GM18508 (cell line): ENCODE data around the gene IGFL4.
"Not testable (repeated sequence)": the region's sequence is repeated elsewhere in the genome, so short reads cannot be mapped to it uniquely, and the experiment has no call there.

Experiments used
- ATAC-seq: cut with Tn5 transposase; IDR thresholded peaks from one replicate; pipeline ENCODE4 v1.9.1; 2021; ENCODE audit warnings: moderate number of reproducible peaks; ENCODE audit not compliant: insufficient read depth, unreplicated experiment

IGFL4 gene

DNA sequence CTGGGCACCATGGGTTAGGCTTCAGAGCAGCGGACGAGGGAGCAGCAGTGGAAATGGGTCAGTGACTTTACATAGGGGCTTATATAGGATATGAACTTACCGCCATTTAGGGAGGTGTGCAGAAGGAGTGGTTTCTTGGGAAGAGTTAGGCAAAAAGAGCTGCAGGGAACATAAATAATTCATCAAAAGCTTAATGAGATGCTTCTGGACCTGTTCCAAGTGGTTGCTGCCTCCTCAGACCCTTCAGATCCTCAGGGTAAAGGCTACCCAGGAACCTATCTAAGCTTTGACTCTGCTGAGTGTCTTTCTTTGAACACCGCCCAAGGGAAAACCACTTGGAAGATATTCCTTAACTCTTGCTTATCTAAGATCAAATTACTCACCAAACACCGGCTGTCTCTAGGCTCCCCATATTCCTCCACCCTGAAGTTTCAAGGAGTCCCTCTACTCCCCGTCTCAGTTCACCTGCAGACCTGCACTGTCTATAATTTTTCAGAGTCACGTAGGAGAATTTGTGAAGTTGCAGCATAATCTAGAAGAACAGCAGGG is at the start of gene IGFL4:
Gene IGFL4 (minus strand): TSS at position 51 of the 549 bp plus-strand sequence. CDS start 40 bp downstream, at position 11.
- ATAC-seq = no peak

DNA sequence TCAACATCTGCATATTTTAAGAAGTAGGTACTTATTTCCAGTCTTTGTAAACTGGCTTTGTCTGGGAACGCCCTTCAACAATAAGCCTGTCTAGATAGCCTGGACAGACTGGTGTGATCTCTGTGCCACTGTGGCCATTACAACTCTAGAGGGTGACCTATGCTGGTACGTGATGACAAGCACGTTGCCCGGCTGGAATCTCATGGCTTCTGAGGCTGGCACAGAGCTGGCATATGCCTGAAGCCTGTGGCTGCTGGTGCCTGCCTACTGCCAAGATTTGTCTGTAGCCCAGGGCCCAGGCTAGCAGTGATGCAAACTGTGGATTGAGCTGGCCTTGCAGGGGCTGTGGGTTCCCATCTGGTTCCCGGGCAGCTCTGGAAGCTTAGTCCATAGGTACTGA is 49.6 kb upstream of the IGFL4 start:
- ATAC-seq = no peak

GRCh38 chr19:46089432-46089831 is 48.6 kb upstream of the IGFL4 start:
- ATAC-seq = no peak

GRCh38 chr19:46088101-46088500 is 47.3 kb upstream of the IGFL4 start:
- ATAC-seq = no peak

- no peak for ATAC-seq
Observed at GRCh38 chr19:46085888-46086287, 45.1 kb upstream of the IGFL4 start.

- ATAC-seq = no peak
Observed at GRCh38 chr19:46082728-46083050, 41.9 kb upstream of the IGFL4 start.

DNA sequence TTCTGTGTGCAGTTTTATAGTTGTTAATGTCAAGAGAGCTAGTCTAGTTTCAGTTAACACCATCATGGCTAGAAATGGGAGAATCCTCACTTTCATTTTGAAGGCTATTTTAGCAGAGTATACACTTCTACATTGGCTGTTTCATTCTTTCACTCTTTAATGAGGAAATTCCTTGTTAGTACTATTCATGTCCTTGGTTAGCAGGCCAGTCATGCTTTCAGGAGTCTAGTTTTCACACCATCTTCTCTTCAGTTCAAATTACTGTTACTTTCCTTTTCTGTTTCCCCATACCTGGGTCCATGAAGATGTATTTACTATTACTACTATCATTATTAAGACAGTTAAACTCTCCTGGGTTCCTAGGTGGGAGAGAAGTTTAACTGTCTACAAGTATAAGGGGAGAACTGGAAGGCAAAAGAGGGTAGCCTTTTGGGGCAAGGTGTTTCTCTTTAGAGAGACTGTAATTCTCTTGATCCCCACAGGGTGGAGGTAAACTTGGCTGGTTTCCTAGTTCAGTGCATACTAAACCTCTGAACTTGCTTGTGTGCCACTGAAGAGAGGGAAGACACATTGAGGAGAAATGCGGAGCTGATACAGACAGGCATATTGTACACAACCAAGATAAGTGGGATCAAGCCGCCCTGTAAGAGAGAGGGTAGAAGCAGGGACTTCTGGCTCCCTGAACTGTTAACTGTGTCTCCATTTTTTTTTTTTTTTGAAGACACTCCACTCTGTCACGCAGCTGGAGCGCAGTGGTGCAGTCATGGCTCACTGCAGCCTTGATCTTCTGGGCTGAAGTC is 41.3 kb upstream of the IGFL4 start:
- ATAC-seq = no peak

- ATAC-seq = no peak
Observed at GRCh38 chr19:46080561-46080960, 39.8 kb upstream of the IGFL4 start.

- ATAC-seq = no peak
Observed at GRCh38 chr19:46079576-46079975, 38.8 kb upstream of the IGFL4 start.

DNA sequence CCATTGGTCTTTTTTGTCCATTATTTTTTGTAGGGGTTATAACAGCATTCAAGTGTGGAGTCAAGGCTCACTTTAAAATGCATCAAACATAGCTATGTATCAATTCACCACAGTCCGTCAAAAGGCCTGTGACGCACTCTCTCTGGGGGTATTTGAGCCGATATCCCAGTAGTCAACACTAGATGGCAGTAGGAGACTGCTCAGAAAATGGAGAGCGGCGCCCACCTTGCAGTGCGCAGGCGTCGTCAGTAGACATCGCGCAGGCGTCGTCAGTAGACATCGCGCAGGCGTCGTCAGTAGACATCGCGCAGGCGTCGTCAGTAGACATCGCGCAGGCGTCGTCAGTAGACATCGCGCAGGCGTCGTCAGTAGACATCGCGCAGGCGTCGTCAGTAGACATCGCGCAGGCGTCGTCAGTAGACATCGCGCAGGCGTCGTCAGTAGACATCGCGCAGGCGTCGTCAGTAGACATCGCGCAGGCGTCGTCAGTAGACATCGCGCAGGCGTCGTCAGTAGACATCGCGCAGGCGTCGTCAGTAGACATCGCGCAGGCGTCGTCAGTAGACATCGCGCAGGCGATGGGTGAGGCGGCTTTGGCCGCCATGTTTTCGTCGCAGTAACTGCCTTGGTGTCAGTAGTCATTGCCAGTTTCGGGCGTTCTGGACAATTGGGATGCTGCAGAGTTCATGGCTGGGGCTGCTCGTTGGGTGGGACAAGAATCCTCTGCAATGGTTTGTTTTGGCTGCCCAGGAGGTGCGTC is 38.0 kb upstream of the IGFL4 start:
- not testable (repeated sequence) for ATAC-seq

DNA sequence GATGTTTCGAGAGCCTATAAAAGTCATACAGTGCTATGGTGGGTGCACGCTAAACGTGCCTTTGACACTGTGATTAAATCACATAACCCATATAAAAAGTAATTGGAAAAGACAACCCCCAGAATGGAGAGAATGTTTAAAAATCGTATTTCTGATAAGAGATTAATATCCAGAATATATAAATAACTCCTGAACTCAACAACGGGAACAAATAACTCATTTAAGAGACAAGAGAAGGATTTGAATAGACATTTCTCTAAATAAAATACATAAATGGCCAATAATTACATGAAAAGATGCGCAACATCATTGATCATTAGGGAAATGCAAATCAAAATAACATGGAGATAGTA is 37.0 kb upstream of the IGFL4 start:
- ATAC-seq = no peak

- no peak for ATAC-seq
Observed at GRCh38 chr19:46076951-46077814, 36.4 kb upstream of the IGFL4 start.

GRCh38 chr19:46076031-46076880 is 35.5 kb upstream of the IGFL4 start:
- no peak for ATAC-seq

- ATAC-seq = no peak
Observed at GRCh38 chr19:46073268-46073922, 32.6 kb upstream of the IGFL4 start.

GRCh38 chr19:46069806-46070341 is 29.1 kb upstream of the IGFL4 start:
- ATAC-seq = no peak

DNA sequence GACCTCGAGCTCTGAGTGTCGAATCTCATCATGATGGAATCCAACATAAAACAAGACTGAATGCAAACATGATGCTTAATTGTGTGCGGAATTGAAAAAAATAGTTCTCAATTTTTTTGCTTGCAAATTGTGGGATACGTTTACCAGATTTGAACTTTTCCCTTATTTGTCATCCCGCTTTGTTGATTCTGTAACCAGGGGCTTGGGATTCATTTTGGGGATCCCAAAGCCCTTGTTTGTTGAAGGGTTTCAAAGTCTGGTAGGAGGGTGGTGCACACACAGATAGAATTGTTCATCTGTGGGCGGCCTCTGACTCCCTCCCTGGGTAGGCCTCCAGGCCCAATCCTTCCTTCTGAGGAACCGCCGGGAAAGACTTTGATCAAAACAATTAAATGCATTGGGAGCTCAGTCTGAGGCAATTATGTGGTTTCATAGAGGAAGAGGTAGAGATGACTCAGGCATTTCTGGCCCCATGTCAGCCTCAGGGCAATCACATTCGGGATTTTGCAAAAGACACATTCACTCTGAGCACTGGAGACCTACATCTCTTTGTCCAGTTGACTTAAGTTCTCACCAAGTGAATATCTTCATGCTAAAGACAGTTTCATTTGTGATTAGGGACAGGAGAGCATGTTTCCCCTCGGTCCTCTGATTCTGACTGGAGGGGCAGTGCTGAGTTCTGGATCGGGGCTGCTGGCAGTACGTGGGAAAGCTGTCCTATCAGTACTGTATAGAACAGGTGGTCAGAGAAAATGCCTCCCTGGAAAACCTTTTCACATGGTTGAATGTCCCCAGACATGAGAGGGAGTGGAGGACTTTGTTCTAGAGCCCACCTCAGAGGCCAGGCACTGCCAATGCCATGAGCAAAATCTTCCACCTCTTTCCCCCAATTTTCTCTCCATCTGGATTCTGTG is 27.8 kb upstream of the IGFL4 start:
- ATAC-seq = no peak

- no peak for ATAC-seq
Observed at GRCh38 chr19:46067691-46068090, 26.9 kb upstream of the IGFL4 start.

- no peak for ATAC-seq
Observed at GRCh38 chr19:46066471-46066870, 25.7 kb upstream of the IGFL4 start.
